Lung (tissue), 12 donors: ENCODE measurements around the gene NOS3. TPM values are rescaled to one million over a fixed set of nuclear protein-coding genes. Genes with fewer than 3 reads are reported as not detected.
A peak's percentile ranks its signal among the peaks of the same experiment; 100 is the strongest.

ENCODE experiments used
- ATAC-seq: fragments of 200-7000 bp; cut with Tn5 transposase; one replicate; pipeline ENCODE4 v1.9.1; 2020; ENCODE audit warnings: moderate number of reproducible peaks; ENCODE audit not compliant: insufficient read depth, low FRiP score
- DNase-seq, 3 donors: peaks; one replicate each; pipeline ENCODE4 v3.0.0-alpha.2; 2013 to 2017
- H3K27ac ChIP-seq, 2 donors: one replicate each; pipeline ENCODE4 v1.5.1; 2013; ENCODE audit warnings: mild to moderate bottlenecking in 2 of 2, moderate library complexity in 2 of 2, control low read depth in 1 of 2, inconsistent platforms in 1 of 2, low read depth in 1 of 2, low read length in 1 of 2
- H3K27me3 ChIP-seq, 3 donors: one replicate each; pipeline ENCODE4 v1.5.1; 2013; ENCODE audit warnings: low read length in 2 of 3; ENCODE audit not compliant: control insufficient read depth in 3 of 3, insufficient read depth in 3 of 3
- H3K36me3 ChIP-seq, 4 donors: one replicate each; pipeline ENCODE4 v1.5.1; 2013; ENCODE audit warnings: low read length in 4 of 4, mild to moderate bottlenecking in 1 of 4, moderate library complexity in 1 of 4; ENCODE audit not compliant: control insufficient read depth in 4 of 4, insufficient read depth in 4 of 4
- H3K4me1 ChIP-seq, 5 donors: one replicate each; pipeline ENCODE4 v1.5.1; 2013; ENCODE audit warnings: low read length in 5 of 5, mild to moderate bottlenecking in 2 of 5, moderate library complexity in 1 of 5; ENCODE audit not compliant: control insufficient read depth in 5 of 5, insufficient read depth in 5 of 5
- H3K4me3 ChIP-seq: one replicate; pipeline ENCODE4 v1.5.1; 2013; ENCODE audit warnings: mild to moderate bottlenecking, control low read depth, moderate library complexity
- H3K9ac ChIP-seq, 2 donors: one replicate each; pipeline ENCODE4 v1.5.1; 2013; ENCODE audit warnings: low read length in 2 of 2, control low read depth in 1 of 2; ENCODE audit not compliant: insufficient read depth in 1 of 2
- H3K9me3 ChIP-seq, 4 donors: one replicate each; pipeline ENCODE4 v1.5.1; 2013; ENCODE audit warnings: low read length in 3 of 4, mild to moderate bottlenecking in 1 of 4, moderate library complexity in 1 of 4; ENCODE audit not compliant: control insufficient read depth in 4 of 4, insufficient read depth in 3 of 4
- WGBS, 2 donors: extraction: QIAGEN DNeasy Blood & Tissue Kit; methylation state at CpG; one replicate each; pipeline ENCODE4 v1.1.7; 2013; 5-methylcytosine and 5-hydroxymethylcytosine counted together
- polyA plus RNA-seq, 2 donors: library from polyadenylated mRNA; stranded (reverse); fragments of 200-250 nt; gene quantifications; one replicate each; pipeline ENCODE4 v1.2.1, GENCODE V29; 2013
- total RNA-seq, 2 donors: library from RNA; depleted of rRNA in 1 of 2; stranded (reverse); fragments of >200 nt in 1 of 2; gene quantifications; one replicate each; pipeline ENCODE4 v1.2.1, GENCODE V29; 2014 to 2021
- TF ChIP-seq, protein P1 (sequence below): IDR thresholded peaks from 2 replicates; pipeline ENCODE4 v1.5.1; 2012; ENCODE audit warnings: mild to moderate bottlenecking; ENCODE audit errors: control extremely low read depth, extremely low read depth
- donor health status: control.
- donor health status: control.
- donor health status: Bipolar disorder and iron deficiency.
- donor health status: healthy.
- donor health status: DM: yes; HTN: yes; CAD: no.

Gene NOS3
- total and polyA plus RNA-seq, 4 donors = 9.3 to 31.0 (median 11.9) TPM

DNA sequence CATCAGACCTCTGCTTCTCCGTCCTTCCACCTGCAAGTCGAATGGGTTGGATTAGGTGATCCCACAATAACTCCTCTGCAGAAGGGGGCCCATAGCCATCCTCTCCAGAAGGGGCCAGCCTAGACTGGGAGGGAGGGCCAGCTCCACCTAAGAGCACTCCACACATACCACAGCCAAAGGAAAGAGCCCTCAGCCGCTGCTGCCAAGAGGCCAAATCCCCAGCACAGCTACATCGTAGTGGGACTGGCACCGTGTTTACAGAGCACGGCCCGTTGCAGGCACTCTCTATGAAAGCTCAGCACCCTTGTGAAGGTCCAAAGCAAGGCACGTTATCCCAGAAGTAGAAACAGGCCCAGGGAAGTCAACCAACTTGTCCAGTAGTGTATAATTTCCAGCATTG lies 18.1 kb upstream of the NOS3 start:
- Histone ChIP-seq H3K27me3 (peaks cover 0 to 9% (median 3%) of the 10 kb centered on the region in 3 donors), H3K4me1 (peaks cover 8 to 94% (median 47%) of the 10 kb centered on the region in 5 donors), H3K9me3 (peaks cover 0 to 3% (median 0%) of the 10 kb centered on the region in 4 donors), H3K9ac (no peak overlapping the region), H3K4me3 (no peak overlapping the region), H3K27ac (peak overlapping the region in 1 of 2 donors; percentile 75), H3K36me3 (no peaks in the 10 kb centered on the region)
- ATAC-seq (no peak), DNase-seq (peak in 1 of 3 donors; percentile 51)
- TF ChIP-seq, protein P1, sequence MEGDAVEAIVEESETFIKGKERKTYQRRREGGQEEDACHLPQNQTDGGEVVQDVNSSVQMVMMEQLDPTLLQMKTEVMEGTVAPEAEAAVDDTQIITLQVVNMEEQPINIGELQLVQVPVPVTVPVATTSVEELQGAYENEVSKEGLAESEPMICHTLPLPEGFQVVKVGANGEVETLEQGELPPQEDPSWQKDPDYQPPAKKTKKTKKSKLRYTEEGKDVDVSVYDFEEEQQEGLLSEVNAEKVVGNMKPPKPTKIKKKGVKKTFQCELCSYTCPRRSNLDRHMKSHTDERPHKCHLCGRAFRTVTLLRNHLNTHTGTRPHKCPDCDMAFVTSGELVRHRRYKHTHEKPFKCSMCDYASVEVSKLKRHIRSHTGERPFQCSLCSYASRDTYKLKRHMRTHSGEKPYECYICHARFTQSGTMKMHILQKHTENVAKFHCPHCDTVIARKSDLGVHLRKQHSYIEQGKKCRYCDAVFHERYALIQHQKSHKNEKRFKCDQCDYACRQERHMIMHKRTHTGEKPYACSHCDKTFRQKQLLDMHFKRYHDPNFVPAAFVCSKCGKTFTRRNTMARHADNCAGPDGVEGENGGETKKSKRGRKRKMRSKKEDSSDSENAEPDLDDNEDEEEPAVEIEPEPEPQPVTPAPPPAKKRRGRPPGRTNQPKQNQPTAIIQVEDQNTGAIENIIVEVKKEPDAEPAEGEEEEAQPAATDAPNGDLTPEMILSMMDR = no peak
- 64 to 68% methylated on average over 8 of the region's 8 CpGs for WGBS, 2 donors

- TF ChIP-seq, protein P1 = no peak
- Histone ChIP-seq H3K36me3 (no peaks in the 10 kb centered on the region), H3K9ac (no peak overlapping the region), H3K27ac (peak overlapping the region; percentile 18 to 75), H3K27me3 (peaks cover 0 to 9% (median 3%) of the 10 kb centered on the region in 3 donors), H3K4me1 (peaks cover 8 to 88% (median 38%) of the 10 kb centered on the region in 5 donors), H3K4me3 (no peak overlapping the region), H3K9me3 (peaks cover 0 to 3% (median 0%) of the 10 kb centered on the region in 4 donors)
- DNase-seq (peak in 2 of 3 donors; percentile 62 to 67), ATAC-seq (no peak)
- WGBS, 2 donors = 29 to 31% methylated on average over 25 to 27 of the region's 27 CpGs
These were observed 17.0 kb upstream of the NOS3 start for GRCh38 chr7:150973571-150974451.

DNA sequence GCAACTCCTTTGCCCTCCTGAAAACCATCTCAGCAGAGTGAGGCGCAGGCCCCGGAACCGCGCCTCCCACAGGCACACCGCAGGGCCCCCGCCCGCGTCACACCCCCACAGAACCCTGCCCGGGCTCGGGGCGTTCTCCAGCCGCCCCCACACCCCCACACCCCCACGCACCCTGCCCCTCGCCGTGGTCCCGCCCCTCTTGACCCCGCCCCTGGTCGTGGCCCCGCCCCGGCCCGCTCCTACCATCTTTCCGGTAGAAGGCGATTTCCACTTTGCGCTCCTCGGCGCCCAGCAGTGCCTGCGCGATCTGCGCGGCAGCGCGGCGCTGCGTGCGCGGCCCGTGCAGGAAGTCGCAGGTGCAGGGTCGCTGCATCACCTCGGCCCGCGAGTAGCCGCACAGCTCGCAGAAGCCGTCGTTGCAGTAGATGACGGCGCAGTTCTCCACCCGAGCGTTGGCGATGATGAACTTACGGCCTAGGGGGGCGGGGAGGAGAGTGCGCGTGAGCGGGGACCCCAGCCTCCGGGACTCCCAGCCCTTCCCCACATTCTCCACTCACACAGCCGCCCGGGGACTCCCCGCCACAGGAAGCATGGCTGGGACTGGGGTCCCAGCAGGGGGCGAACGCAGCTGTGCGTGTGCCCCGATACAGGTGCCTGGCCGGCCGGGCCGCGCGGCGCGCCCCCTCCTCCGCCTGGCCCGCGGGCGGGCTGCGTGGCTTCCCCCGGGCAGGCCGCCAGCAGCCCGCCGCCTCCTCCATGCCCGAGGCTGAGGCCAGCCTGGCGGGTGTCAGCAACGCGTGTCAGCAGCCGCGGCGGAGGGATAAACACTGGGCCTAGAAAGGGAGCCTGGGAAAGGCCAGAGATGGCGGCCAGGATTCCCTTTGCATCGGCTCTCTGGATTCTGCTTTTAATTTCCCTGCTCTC lies 16.1 kb upstream of the NOS3 start:
- Histone ChIP-seq H3K27ac (peak overlapping the region in 1 of 2 donors; percentile 92), H3K9me3 (peaks cover 0 to 3% (median 0%) of the 10 kb centered on the region in 4 donors), H3K27me3 (peaks cover 0 to 11% (median 3%) of the 10 kb centered on the region in 3 donors), H3K36me3 (no peaks in the 10 kb centered on the region), H3K9ac (no peak overlapping the region), H3K4me1 (peaks cover 8 to 88% (median 31%) of the 10 kb centered on the region in 5 donors), H3K4me3 (peak overlapping the region; percentile 11)
- WGBS, 2 donors = 2% methylated on average over 65 to 89 of the region's 89 CpGs
- TF ChIP-seq, protein P1 = no peak
- DNase-seq (peak; percentile 74 to 81 (median 79)), ATAC-seq (no peak)
